PC-3 (cell line): Measurements from ENCODE around the gene SMC1B. TPM values are rescaled to one million over a fixed set of nuclear protein-coding genes. Genes with fewer than 3 reads are reported as not detected.

Source experiments
- ATAC-seq: fragments of 200-7000 bp; cut with Tn5 transposase; 2 replicates; pipeline ENCODE4 v1.9.1; 2020; ENCODE audit warnings: mild to moderate bottlenecking, moderate library complexity
- BruUV-seq: library from RNA; stranded (reverse); fragments of 400-500 nt; replicated peaks from 2 replicates; lab custom pipeline; 2021; lab: Mats Ljungman, UMichigan
- CTCF ChIA-PET: fragments of 300-600 bp; sonication (Branson Sonifier 250); formaldehyde crosslinking; loops from one replicate; lab custom pipeline; 2022; ENCODE audit warnings: antibody characterized with exemption; lab: Charles Lee
- POLR2A ChIA-PET: fragments of 300-600 bp; sonication (Branson Sonifier 250); formaldehyde crosslinking; loops from one replicate; lab custom pipeline; 2022; ENCODE audit warnings: antibody characterized with exemption; ENCODE audit not compliant: unreplicated experiment; lab: Charles Lee
- DNase-seq: peaks from one replicate; pipeline ENCODE4 v3.0.0-alpha.2; 2015
- H2AFZ ChIP-seq: fragments of 300-600 bp; sonication (generic); 2 replicates; pipeline ENCODE4 v1.6.0; 2016; ENCODE audit warnings: antibody characterized with exemption, low read length
- H3F3A ChIP-seq: fragments of 300-600 bp; sonication (generic); one replicate; pipeline ENCODE4 v1.6.0; 2017; ENCODE audit warnings: antibody characterized with exemption, low read length, control low read depth, mild to moderate bottlenecking; ENCODE audit not compliant: unreplicated experiment
- H3K27ac ChIP-seq: fragments of 300-600 bp; sonication (generic); 2 replicates; pipeline ENCODE4 v1.5.1; 2016; ENCODE audit warnings: mild to moderate bottlenecking, low read length
- H3K27me3 ChIP-seq: fragments of 300-600 bp; sonication (generic); 2 replicates; pipeline ENCODE4 v1.6.1; 2016; ENCODE audit warnings: low read length, mixed read lengths
- H3K36me3 ChIP-seq: fragments of 300-600 bp; sonication (generic); 2 replicates; pipeline ENCODE4 v1.6.1; 2016; ENCODE audit warnings: low read depth, mixed run types, low read length, mixed read lengths
- H3K4me1 ChIP-seq: fragments of 300-600 bp; sonication (generic); 2 replicates; pipeline ENCODE4 v1.5.1; 2016; ENCODE audit warnings: low read length; ENCODE audit not compliant: insufficient read depth
- H3K4me2 ChIP-seq: fragments of 300-600 bp; sonication (generic); 2 replicates; pipeline ENCODE4 v1.6.0; 2016; ENCODE audit warnings: low read length
- H3K4me3 ChIP-seq: fragments of 300-600 bp; sonication (generic); 2 replicates; pipeline ENCODE4 v1.5.1; 2016; ENCODE audit warnings: mild to moderate bottlenecking, low read length, mixed read lengths
- H3K79me2 ChIP-seq: fragments of 300-600 bp; sonication (generic); 2 replicates; pipeline ENCODE4 v1.6.1; 2017; ENCODE audit warnings: low read length, mixed read lengths
- H3K9ac ChIP-seq: fragments of 300-600 bp; sonication (generic); 2 replicates; pipeline ENCODE4 v1.6.0; 2016; ENCODE audit warnings: mild to moderate bottlenecking, low read length
- H3K9me2 ChIP-seq: fragments of 300-600 bp; sonication (generic); replicated peaks from 2 replicates; pipeline ENCODE4 v1.6.1; 2016; ENCODE audit warnings: mixed run types, low read length, mixed read lengths
- H3K9me3 ChIP-seq: fragments of 300-600 bp; sonication (generic); 2 replicates; pipeline ENCODE4 v1.6.1; 2016; ENCODE audit warnings: low read length, mixed read lengths
- H4K20me1 ChIP-seq: fragments of 300-600 bp; sonication (generic); 2 replicates; pipeline ENCODE4 v1.6.1; 2016; ENCODE audit warnings: low read length, mixed read lengths
- EZH2 ChIP-seq: fragments of 300-600 bp; sonication (generic); IDR thresholded peaks from one replicate; pipeline ENCODE4 v1.6.1; 2017; ENCODE audit warnings: antibody characterized with exemption, mild to moderate bottlenecking, low read length; ENCODE audit not compliant: unreplicated experiment
- EZH2phosphoT487 ChIP-seq: fragments of 300-600 bp; sonication (generic); IDR thresholded peaks from 2 replicates; pipeline ENCODE4 v1.6.1; 2018; ENCODE audit warnings: mild to moderate bottlenecking, antibody characterized with exemption, low read length, borderline replicate concordance
- intact Hi-C: fragments of 100-400 bp; cut with micrococcal nuclease; formaldehyde crosslinking; loops from 2 replicates; pipeline ENCODE4 v1.9.0; 2023
- total RNA-seq: library from RNA; depleted of rRNA; stranded (reverse); fragments of >200 nt; gene quantifications from 2 replicates; pipeline ENCODE4 v1.2.3, GENCODE V29; 2014
- TF ChIP-seq, protein P1 (sequence below): fragments of 300-600 bp; sonication (generic); conservative IDR thresholded peaks from 2 replicates; pipeline ENCODE4 v1.5.1; 2017; ENCODE audit warnings: antibody characterized with exemption, low read depth, mild to moderate bottlenecking, low read length

SMC1B gene
- total RNA-seq, 1 experiment from 2014 or later, result 0.04 TPM

DNA sequence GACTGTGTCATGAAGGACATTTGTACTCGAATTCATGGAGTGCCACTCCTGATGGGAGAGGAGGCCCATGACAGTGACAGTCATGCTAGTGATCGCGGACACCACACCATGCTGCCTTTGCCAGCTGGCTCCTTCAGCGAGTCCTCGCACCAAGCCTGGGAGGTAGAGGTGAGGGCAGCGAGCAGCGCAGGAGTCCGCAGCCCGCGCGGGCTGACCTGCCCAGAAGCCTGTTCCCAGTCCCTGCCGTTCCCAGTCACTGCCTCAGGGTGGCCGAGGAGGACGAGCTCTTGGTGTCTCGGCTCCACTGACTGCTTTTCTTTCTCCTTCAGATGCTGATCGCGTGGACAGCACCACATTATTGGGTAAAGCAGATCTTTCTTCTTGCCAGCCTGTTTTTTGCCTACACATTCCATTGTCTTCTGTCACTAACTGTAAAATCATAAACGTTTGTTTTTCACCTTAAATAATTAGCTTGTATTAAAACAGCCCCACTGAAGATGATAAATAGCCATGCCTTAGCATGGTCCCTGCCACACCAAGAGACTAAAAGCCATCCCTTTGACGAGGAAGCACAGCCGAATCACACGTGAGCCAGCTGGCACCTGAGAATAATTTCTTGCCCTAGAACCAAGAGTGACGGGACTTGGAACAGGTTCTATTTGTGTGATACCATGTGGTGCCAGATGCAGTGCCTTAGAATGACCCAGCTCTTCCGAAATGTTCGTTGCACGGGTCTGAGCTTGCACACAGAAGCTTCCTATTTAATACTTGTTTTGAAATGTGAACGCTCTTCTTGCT lies 78.2 kb downstream of the SMC1B start:
- ATAC-seq, result peak; percentile 43
- DNase-seq, result no peak
- no peak overlapping the region for H2AFZ ChIP-seq
- peaks cover 4% of the 10 kb centered on the region; the same call in 1 of the 2 replicates for H3K36me3 ChIP-seq
- no peak overlapping the region for H3K4me3 ChIP-seq
- no peaks in the 10 kb centered on the region for H3K27me3 ChIP-seq
- no peaks in the 10 kb centered on the region for H3K79me2 ChIP-seq
- ChIA-PET CTCF (interaction anchor here (0.6 kb wide), 1 partner anchor 82 kb away, joined by 17 read pairs; no protein-coding TSS in a partner anchor), POLR2A (no interaction called here)
- H3K27ac ChIP-seq, result no peak overlapping the region
- H3K4me2 ChIP-seq, result no peak overlapping the region
- no peaks in the 10 kb centered on the region for H3K9me3 ChIP-seq
- intact Hi-C loops, result no loop called here
- H3K9ac ChIP-seq, result no peak overlapping the region
- no peaks in the 10 kb centered on the region for H4K20me1 ChIP-seq
- TF ChIP-seq, protein P1, sequence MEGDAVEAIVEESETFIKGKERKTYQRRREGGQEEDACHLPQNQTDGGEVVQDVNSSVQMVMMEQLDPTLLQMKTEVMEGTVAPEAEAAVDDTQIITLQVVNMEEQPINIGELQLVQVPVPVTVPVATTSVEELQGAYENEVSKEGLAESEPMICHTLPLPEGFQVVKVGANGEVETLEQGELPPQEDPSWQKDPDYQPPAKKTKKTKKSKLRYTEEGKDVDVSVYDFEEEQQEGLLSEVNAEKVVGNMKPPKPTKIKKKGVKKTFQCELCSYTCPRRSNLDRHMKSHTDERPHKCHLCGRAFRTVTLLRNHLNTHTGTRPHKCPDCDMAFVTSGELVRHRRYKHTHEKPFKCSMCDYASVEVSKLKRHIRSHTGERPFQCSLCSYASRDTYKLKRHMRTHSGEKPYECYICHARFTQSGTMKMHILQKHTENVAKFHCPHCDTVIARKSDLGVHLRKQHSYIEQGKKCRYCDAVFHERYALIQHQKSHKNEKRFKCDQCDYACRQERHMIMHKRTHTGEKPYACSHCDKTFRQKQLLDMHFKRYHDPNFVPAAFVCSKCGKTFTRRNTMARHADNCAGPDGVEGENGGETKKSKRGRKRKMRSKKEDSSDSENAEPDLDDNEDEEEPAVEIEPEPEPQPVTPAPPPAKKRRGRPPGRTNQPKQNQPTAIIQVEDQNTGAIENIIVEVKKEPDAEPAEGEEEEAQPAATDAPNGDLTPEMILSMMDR, result no peak
- TF ChIP-seq EZH2 (no peak), EZH2phosphoT487 (no peak)
- H3K4me1 ChIP-seq, result no peaks in the 10 kb centered on the region
- no peaks in the 10 kb centered on the region for H3F3A ChIP-seq
- no TSS peak for BruUV-seq
- no peaks in the 10 kb centered on the region for H3K9me2 ChIP-seq

DNA sequence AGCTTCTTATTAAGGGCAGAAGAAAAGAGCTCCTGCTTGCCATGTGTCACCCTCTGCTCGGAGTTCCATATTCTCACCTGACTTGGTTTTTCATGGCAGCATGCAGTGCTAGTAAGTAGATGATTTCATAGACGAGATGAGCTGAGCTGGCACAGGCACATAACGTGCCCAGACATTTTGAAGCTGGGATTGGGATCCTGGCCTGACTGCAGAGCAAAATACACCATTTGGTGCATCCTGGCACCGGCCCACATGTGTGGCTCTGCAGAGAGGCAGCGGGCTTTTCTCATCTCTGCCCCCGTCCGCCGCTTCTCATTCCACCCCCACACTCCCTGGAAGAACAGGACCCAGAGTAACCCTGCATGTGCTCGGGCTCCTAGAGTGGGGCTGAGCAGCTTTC lies 78.9 kb downstream of the SMC1B start:
- no peaks in the 10 kb centered on the region for H3K79me2 ChIP-seq
- no peaks in the 10 kb centered on the region for H4K20me1 ChIP-seq
- no TSS peak for BruUV-seq
- CTCF ChIA-PET, result interaction anchor here (0.6 kb wide), 1 partner anchor 12 kb away, joined by 3 read pairs; no protein-coding TSS in a partner anchor
- H3K27ac ChIP-seq, result no peak overlapping the region
- H3K27me3 ChIP-seq, result no peaks in the 10 kb centered on the region
- no peak overlapping the region for H2AFZ ChIP-seq
- DNase-seq (no peak), ATAC-seq (no peak)
- TF ChIP-seq EZH2 (no peak), EZH2phosphoT487 (no peak)
- TF ChIP-seq, protein P1, result no peak
- no peak overlapping the region for H3K9ac ChIP-seq
- intact Hi-C loops, result no loop called here
- H3K4me3 ChIP-seq, result no peak overlapping the region
- H3K4me2 ChIP-seq, result no peak overlapping the region
- H3K36me3 ChIP-seq, result no peaks in the 10 kb centered on the region; the same call in 1 of the 2 replicates
- no peaks in the 10 kb centered on the region for H3K9me2 ChIP-seq
- H3K4me1 ChIP-seq, result no peaks in the 10 kb centered on the region
- no peaks in the 10 kb centered on the region for H3K9me3 ChIP-seq
- H3F3A ChIP-seq, result no peaks in the 10 kb centered on the region
- POLR2A ChIA-PET, result no interaction called here

DNA sequence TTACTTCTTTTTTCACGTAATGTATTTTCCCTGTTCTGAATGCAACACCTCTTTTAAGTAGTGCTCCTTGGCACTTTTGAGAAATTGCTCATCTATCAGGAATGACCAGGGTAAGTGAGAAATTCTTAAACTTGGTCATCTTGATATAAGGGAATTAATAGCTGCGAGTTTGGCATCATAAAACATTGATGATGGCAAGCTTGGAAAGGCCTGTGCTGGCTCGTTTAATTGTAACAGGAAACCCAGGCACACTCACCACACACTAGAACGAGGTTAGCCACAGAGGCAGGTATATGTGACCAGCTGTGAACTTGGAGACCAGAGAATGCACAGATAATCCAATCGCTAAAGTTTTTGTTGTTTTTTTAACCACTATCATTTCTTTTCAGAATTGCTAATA lies 79.3 kb downstream of the SMC1B start:
- Histone ChIP-seq H3K36me3 (no peaks in the 10 kb centered on the region; the same call in 1 of the 2 replicates), H3K4me2 (no peak overlapping the region), H2AFZ (no peak overlapping the region), H3K27ac (no peak overlapping the region), H3K79me2 (no peaks in the 10 kb centered on the region), H3K9me2 (no peaks in the 10 kb centered on the region), H3K4me3 (no peak overlapping the region), H3K4me1 (no peaks in the 10 kb centered on the region), H3K27me3 (no peaks in the 10 kb centered on the region), H4K20me1 (no peaks in the 10 kb centered on the region), H3K9me3 (no peaks in the 10 kb centered on the region), H3K9ac (no peak overlapping the region), H3F3A (no peaks in the 10 kb centered on the region)
- CTCF ChIA-PET, result interaction anchor here (0.6 kb wide), 1 partner anchor 13 kb away, joined by 3 read pairs; no protein-coding TSS in a partner anchor
- TF ChIP-seq EZH2 (no peak), EZH2phosphoT487 (no peak)
- TF ChIP-seq, protein P1, result no peak
- intact Hi-C loops, result no loop called here
- DNase-seq, result no peak
- POLR2A ChIA-PET, result no interaction called here
- no TSS peak for BruUV-seq
- no peak for ATAC-seq
